ENCODE data around the gene LRRC1.

Gene LRRC1

DNA sequence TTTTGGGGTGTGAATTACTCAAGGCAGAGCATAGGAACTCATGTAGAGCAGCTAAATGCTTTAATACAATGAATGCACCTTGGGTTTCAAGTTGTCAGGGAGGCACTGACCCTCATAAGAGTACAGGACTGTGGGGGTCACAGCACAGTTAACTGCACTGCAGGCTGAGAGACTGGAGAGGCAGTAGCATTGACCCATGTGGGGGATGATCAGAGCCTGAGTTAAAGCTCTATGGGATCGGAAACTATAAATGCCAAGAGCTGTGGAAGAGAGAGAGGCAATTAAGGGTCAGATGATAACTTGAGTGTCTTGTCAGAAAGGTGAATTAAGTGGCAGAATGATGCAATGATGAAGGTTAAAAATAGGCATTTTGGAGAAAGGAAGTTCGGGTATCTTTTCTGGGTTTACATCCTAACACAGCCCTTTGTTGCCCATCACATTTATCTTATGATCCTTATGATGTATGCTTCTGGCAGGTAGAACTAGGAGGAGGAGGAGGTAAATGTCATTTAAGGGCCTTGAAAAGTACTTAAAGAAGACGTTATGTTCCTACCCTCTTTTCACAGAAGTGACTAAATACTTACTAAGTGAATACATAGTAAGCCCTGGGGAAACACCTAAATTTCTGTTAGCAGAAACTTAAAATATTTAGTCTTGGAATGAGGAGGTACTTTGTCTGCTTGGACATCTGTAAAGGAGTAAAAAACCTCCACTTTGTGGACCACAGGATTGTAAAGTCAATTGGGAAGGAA is 24.2 kb downstream of the LRRC1 start:
- no peak for DNase-seq

DNA sequence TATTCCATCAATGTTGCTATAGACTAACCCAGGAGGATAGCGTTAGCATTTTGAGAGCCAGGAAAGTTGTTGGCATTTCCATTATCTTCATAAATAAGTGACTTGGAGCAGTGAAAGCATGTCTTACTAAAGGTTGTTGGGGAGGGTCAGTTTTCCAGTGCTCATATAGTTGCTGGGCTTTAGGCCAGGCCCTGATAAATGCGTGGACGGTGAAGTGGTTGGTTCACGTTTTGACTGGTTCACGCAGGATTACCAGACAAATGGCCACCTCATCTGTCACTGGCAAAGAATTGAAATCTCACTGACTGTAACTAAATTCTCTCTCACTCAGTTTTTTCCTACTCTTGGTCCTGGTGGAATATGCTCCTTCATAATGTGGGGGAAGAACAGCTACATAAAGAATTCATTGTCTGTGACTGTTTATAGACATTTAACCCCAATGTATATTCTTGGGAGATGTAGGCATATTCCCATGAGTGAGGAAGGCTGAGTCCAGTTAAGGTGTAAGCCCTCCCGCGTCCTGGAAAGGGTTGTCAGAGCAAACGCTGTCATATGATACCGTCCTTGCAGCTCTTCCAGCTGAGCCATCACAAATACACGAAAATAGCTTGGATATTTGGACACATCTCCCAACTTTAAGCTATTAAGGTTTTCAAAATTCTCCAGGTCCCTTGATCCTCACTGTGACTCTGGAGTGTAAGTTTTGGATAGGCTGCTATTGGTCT is 27.8 kb downstream of the LRRC1 start:
- no peak for DNase-seq

DNA sequence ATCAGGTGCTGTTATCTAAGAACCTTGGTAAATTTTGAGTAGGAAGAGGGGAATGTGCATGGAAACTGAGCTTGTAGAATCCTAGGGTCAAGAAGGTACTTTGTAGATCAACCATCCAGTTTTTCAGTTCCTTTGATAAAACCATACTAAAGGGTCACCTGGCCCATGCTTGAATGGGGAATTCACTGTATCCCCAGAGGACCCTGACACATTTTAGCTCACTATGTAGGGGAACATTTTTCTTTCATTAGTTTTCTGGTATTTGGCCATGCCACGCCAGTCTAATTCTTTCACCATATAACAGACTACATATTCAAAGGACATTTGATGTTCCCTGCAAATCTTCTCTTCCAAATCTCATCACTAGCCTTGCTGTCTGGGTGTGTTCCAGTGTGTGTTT is 29.9 kb downstream of the LRRC1 start:
- no peak for DNase-seq

DNA sequence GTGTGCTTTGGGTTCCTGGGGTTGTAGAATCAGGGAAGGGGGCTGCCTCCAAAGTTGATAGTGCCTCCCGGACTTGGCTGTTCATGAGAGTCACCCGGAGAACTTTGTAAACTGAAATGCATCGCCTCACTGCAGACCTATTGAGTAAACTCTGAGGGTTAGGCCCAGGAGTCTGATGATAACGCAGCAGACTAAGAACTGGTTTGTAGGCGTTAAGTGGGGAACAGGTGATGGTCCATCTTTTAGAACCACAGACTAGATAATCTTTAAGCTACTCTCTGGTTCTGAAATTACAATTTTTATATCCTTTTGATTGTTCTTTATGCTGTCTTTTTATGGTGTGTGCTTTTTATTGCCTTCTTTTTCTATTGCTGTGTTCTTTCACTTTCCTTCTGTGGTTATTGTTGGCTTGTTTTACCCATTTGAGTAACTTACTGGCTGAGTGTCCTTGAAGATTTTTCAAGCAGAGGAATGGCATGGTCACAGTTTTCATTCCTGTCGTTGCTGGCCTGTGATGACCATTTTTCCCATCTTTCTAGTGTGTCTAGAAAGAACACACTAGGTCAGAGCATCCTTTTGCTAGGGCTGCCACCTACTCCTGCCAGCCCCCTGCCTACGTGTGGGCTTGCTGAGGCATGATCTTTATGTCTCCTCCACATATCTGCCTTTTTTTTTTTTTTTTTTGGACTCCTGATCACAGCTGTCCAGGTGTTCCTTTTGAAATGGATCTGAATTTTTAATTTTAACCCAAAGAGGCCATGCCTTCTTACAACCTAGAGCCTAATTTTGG is 30.9 kb downstream of the LRRC1 start:
- no peak for DNase-seq

DNA sequence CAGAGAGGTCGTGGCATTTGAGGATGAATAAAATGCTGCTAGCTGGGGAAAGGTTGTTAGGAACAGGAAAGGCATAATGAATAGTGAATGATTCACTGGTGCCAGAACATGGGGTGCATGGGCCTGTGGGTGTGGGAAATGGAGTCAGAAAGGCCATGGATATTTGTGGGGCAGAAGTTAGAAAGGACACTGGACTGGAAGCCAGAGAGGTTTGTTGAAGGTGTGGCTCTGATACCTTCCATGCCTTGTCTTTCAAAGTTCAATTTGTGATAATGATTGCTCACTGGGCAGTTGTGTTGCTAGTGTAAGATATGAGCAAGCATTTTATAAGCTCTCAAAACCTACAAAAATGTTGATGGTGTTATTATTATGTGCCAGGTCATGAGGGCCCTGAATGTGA is 32.7 kb downstream of the LRRC1 start:
- DNase-seq: no peak

DNA sequence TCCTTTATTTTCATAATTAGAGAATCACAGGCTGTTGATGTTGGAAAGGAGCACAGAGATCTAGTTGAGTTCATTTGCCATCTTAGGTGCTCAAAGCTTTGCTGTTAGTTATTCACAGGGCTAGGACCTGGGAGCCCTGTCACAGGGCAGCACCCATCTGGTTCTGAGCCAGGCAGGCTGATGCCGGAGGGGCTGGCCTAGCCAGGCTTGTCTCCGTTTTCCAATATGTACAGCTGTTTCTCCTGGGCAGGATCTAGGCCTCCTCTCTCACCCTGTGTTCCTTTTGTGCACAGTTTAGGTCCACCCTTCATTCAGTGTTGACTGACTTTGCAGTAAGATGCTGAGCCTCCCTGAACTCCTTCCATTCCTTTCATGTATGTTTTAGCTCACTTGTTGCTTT is 33.4 kb downstream of the LRRC1 start:
- DNase-seq: no peak

DNA sequence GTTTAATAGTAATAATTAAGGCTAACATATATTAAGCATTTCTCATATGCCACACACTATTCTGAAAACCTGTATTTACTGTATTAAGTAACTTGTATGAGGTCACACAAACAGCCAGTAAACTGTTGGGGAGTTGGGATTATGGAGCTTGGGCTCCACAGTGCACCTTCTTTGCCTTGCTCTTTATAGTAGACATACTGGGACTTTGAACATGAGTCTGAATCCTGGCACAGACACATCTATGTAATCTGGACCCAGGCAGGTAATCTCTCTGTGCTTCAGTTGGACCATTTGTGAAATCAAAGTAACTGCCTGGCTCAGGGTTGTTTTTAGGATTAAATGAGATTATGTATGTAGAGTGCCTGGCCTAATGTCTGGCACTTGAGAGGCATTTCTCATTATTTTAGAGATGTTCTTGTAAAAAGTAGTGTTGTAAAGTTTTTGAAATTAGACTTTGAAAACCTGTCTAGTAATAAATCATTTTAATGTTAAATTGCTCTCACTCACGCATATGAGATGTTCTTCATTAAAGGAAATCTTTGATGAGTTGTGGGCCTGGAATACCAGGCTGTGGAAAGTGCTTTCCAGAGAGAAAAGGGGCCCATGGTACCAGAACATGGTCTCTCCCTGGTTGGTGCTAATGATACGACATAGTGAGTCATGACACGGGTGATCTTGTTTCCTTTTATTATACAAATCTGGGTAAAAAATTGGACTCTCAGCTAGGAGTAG is 34.3 kb downstream of the LRRC1 start:
- DNase-seq: no peak

DNA sequence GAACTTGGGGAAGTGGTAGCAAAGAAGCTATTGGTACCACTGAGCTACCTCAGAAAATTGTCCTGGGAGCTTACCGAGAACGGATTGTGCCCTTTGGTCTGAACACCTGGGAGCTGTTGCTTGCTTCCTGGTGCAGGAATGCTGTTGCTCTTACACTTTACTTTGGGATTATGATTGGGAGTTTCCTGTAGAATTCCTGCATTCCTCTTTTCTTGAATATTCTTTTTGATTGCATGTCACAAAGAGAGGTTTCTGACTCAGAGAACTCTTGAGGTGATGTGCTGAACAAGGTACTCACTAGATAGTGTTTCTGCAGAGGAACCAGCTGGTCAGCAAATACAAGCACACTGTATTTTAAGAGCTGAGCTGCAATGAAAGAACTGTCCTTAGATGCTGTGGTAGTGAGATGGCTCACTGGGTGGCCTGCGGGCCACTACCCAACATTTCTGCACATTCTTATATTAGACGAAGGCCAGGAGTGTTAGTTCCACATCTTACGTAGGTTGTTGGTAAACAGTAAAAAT is 35.0 kb downstream of the LRRC1 start:
- no peak for DNase-seq

DNA sequence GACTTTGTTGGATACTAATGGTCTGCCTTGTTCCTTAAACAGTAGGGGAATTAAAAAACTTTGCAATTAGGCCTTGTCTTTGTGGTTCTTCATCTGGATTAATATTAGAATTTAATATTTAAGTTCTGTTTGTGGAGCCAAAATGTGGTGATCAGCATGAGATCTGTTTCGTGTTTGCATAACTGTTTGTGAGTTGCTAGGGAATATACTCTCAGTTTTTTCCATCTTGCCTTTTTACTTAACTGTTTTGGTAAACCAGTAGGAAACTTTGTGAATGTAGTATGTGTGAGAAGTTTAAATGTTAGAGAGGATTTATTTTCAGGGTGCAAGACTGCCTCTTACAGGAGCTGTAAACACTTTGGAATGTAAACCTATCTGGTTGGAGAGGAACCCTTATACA is 35.6 kb downstream of the LRRC1 start:
- DNase-seq: no peak

DNA sequence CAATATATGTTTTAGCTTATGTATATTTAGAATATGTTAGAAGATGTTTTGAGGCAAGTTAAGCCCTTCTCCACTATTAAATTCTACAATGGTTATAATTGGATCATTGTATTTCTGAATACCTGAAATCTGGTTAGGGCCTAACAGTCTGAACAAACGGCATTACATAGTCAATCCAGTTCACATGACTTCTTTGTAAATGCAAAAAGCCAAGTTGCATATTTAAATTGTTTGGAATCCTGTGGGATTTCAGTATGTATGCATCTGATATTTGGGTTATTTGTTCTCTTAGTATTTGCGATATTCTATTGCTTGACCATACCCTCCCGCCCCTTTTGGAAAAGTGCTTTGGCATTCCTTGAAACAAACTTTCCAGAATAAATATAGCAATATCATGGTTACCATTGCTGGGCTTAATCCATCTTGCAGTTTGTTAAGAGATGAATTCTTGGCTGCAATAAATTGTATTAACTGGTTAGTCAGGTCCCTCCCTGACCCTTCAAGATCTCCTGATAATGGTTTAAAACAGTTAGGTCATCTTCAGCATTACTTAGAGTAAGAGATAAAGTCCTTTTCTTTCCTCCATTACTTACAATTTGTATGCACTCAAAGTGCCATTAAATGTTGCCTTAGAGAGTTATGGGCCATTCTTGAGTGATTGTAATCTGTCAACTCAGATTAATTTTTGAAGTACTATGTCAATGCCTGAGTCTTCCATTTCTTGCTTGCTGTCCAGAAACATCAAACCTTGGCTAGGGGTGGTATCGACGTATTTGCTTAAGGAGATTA is 36.5 kb downstream of the LRRC1 start:
- no peak for DNase-seq

DNA sequence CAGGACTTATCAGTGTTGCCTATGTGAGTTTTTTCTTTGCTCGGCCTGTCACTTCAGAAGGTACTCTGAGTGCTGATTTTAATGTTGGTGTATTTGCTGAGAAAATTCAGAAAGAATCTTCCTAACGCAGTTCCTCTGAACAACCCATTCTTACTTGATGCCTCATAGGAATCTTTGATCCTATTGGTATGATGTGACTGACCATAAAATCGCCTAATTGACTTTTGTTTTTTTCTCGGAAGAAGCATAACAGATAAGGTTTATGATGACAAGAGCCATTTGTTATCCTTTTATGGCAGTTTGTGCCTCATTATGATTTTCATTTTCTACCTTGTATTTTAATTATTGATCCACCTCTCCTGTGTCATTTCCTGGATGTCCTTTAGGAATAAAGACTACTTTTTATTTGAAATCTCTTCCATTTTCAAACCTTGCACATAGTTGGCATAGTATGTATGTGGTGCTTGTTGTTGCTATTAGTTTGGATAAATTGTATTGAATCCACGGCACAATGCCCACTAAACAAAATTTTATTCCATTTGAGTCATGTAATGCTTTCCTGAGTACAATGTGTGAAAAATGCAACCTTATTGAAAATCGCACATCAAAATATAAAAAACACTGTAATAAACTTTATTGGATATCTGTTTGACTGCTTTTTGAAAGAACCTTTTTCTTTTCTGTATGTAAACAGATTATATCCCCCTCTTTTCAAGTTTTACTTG is 37.3 kb downstream of the LRRC1 start:
- no peak for DNase-seq

DNA sequence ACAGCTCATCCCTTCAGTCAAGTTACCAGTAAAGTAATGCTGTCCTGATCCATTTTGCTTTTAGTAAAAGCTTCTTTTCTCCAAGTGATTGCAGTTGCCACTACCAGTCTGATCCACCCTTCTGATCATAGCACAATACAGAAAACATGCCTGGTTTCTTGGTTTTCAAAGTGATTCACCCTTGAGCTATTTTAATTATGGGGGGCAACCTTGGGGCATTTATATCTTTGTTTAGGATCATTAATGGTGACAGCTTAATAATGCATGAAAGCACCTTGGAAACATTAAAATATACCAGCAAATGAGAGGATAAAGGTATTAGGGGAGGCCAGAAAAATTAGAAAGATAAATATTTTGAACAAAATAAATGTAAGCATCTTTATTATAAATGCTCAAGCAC is 38.4 kb downstream of the LRRC1 start:
- no peak for DNase-seq

DNA sequence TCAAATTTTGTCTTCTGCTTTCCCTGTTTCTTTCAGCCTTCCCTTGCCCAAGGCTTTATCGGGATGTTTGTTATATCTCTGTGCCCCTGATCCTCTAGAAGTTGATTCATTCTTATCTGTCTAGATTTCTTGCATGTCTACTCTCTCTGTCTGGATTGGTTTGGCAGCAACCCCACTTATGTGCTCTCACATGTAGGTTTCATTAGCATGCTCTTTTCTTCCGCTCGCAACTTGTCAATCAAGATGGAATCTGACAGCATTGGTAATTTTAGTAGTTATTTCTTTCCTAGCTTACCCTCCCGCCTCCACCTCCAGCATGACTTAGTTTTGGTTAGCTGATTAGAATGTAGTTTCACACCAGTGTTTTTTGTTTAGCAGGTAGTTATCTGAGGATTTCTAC is 39.3 kb downstream of the LRRC1 start:
- DNase-seq: no peak

DNA sequence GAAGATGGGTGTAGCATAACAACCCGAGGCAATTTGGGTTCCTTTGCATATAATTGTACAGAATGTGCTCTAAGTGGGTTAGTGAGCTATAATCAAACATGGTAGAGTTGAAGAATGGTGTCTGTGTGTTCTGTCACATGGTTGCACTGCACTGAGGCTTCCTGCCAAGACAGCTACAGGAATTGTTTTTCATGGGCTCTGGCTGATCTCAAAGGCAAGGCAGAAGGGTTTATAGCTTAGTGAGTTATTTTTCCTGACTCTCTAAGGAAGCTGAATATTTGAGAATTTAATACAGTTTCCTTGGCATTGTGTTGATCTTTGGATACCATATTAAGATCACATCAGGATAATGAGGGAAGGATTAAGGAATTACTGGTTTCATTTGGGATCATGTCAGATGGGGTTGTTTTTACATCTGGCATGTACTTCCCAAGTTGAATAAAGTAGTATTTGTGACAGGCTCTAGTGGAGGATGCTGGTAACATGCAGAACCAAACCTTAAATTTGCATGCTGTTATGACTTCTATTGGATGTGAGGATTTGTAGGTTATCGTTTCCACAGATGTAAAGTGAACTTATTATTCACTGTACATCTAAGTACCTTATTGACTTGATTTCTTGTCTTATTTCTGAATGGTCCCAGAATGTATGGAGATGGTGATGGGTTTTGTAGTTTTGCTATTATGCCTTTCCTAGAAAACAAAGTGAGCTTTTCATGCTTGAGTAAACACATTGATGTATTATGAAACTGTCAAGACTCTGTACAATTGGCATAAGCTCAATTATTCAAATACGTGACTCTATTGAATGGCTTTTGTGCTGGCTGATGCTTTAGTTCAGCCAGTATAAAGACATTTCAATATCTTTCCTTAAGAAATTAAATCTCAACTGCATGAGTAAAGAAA is 43.3 kb downstream of the LRRC1 start:
- DNase-seq: no peak

DNA sequence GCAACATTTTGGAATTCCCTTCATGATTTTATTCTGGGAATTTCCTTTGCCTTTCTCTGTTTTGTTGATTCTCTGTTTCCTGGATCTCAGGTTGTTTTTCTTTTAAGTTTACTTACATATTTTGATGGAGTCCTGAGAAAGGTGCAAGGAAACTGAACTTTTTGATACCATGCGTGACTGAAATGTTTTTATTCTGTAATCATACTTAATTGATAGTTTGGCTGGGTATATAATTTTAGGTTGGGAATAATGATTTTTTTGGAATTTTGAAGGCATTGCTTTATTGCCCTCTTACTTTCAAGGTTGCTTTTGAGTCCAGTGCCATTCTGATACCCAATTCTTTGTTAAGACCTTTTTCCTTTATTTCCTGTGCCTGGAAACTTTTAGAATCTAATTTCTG is 45.2 kb downstream of the LRRC1 start:
- no peak for DNase-seq

DNA sequence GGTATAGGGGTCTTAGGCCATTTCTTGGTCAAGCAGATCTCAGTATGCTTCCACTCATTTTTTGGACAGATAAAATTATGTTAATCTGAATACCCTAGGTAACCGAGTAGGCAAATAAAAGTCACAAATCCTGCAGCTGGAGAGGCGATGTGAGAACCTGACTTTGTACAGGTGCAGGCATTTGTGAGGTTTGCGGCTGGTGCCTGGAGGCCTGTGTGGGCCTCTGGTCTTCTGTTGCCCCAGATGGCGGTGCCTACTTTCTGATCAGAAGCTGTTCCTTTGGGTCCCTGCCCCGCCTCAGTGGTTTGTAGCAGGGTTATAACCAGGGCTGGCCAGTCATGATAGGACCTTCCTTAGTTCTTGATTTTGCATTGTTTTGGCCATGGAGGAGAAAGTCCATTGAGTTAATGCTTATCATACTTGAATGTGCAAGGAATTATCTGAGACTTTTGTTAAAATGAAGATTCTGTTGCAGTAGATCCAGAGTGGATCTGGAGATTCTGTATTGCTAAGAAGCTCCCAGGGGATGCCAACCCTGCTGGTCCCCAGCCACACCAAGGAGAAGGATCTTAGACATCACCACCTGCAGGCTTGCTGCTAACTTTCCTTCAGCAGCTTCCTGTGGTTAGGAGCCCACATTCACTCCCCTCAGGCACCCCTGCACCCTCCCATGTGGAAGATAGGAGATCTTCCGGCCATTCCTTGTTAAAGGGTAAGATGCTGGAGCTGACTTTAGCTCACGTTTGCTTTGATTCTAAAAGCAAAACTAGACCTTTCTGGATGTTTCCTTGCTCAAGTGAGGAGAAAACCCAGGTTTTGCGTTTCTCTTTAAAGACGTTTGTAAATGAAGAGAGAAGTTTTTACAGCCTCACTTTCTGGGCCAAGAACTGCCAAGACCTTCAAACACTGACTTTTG is 50.7 kb downstream of the LRRC1 start:
- DNase-seq: no peak

DNA sequence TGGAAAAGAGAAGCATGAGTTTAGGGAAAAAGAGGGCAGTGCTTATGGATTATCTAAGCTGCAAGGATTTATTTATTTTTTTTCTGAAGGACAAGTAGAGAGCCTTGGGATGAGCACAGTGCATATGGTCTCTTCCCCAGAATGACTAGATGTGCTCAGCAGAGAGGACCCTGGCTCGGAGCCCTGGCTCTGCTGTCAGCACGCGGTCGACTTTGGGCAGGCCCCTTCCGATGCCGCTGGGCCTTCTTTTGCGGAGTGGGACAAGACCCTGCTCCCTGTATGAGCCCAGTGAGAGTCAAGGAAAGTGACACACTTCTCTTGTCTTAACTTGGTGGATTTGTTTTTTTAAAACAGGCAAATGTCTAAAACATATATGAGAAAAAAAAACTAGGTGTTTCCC is 51.4 kb downstream of the LRRC1 start:
- DNase-seq: no peak

DNA sequence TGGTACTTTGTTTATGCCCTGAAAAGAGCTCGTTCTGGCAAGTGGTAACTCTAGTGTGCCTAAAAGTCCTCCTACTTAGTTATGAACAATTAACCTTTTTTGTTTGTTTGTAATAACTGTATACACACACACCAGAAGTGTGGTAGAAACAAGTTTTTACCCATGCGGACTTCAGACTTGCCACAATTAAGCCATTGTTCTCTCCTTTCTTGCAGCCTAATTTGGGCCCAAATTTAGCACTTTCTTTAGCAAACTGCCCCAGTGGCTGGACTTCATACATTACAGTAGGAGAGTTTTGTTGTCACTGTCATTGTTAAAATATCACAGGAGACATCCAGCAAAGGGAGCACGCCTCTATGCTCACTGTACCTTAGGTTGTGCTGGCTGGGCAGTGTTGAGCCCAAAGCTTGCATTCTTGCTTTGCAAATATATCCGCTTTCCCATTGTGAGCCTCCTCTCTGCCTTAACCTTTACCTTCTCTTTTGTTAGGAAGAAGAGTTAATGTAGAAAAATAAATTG is 53.0 kb downstream of the LRRC1 start:
- DNase-seq: no peak

DNA sequence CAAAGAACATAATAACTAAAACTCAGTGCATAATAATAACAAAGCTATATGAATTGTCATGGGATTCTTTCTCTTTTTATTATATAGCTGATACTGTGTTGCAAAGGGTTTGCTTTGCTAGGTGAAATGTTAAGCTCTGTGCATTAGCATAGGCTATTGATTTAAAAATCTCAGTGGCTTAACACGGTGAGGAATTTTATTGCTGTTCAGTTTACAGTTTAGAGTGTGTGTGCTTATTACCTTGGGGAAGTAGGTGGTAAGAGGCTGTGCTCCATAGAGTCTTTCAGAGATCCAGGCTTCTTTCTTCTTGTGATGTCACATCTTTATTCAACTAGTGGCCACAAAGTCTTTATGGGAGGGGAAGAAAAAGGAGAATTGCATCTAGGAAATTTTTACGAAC is 55.7 kb downstream of the LRRC1 start:
- DNase-seq: no peak

Data from SHP77 (cell line).